HEK293 (cell line): ENCODE results near the gene ARFGAP1.

Source experiments
- CTCF ChIP-seq: fragments of 450-650 bp; formaldehyde crosslinking; IDR thresholded peaks from 2 replicates; pipeline ENCODE4 v1.5.1; 2016; ENCODE audit warnings: missing biosample characterization, missing genetic modification characterization
- OVOL3 ChIP-seq: fragments of 450-650 bp; formaldehyde crosslinking; IDR thresholded peaks from 2 replicates; pipeline ENCODE4 v1.5.1; 2016; ENCODE audit warnings: missing biosample characterization, missing genetic modification characterization
- REPIN1 ChIP-seq: fragments of 450-650 bp; formaldehyde crosslinking; IDR thresholded peaks from 2 replicates; pipeline ENCODE4 v1.5.1; 2017; ENCODE audit warnings: missing biosample characterization, missing genetic modification characterization, low read depth
- TCF7L2 ChIP-seq: IDR thresholded peaks from 2 replicates; pipeline ENCODE4 v1.6.1; 2011; ENCODE audit warnings: low read depth, mild to moderate bottlenecking, inconsistent platforms, low read length, moderate library complexity, borderline replicate concordance
- ZNF169 ChIP-seq: fragments of 450-650 bp; formaldehyde crosslinking; IDR thresholded peaks from 2 replicates; pipeline ENCODE4 v1.5.1; 2016; ENCODE audit warnings: missing biosample characterization, missing genetic modification characterization
- ZNF23 ChIP-seq: fragments of 450-650 bp; formaldehyde crosslinking; IDR thresholded peaks from 2 replicates; pipeline ENCODE4 v1.5.1; 2016; ENCODE audit warnings: missing biosample characterization, missing genetic modification characterization, borderline replicate concordance
- ZNF239 ChIP-seq: fragments of 450-650 bp; formaldehyde crosslinking; IDR thresholded peaks from 2 replicates; pipeline ENCODE4 v1.5.1; 2016; ENCODE audit warnings: missing biosample characterization, missing genetic modification characterization
- ZNF341 ChIP-seq: fragments of 450-650 bp; formaldehyde crosslinking; IDR thresholded peaks from 2 replicates; pipeline ENCODE4; 2016; ENCODE audit warnings: low read depth, missing biosample characterization, missing genetic modification characterization
- ZNF433 ChIP-seq: fragments of 450-650 bp; formaldehyde crosslinking; IDR thresholded peaks from 2 replicates; pipeline ENCODE4 v1.5.1; 2016; ENCODE audit warnings: missing biosample characterization, missing genetic modification characterization, low read depth
- ZNF660 ChIP-seq: fragments of 450-650 bp; IDR thresholded peaks from 2 replicates; pipeline ENCODE4 v1.5.1; 2018; ENCODE audit warnings: missing biosample characterization, mild to moderate bottlenecking, missing genetic modification characterization
- ZNF785 ChIP-seq: fragments of 450-650 bp; formaldehyde crosslinking; IDR thresholded peaks from 2 replicates; pipeline ENCODE4 v1.5.1; 2016; ENCODE audit warnings: missing biosample characterization, missing genetic modification characterization
- ZSCAN23 ChIP-seq: fragments of 450-650 bp; formaldehyde crosslinking; IDR thresholded peaks from 2 replicates; pipeline ENCODE4 v1.5.1; 2016; ENCODE audit warnings: missing biosample characterization, missing genetic modification characterization
- TF ChIP-seq, protein P1 (sequence below): fragments of 450-650 bp; formaldehyde crosslinking; IDR thresholded peaks from 2 replicates; pipeline ENCODE4 v1.5.1; 2017; ENCODE audit warnings: missing biosample characterization, mild to moderate bottlenecking, missing genetic modification characterization, moderate library complexity

DNA sequence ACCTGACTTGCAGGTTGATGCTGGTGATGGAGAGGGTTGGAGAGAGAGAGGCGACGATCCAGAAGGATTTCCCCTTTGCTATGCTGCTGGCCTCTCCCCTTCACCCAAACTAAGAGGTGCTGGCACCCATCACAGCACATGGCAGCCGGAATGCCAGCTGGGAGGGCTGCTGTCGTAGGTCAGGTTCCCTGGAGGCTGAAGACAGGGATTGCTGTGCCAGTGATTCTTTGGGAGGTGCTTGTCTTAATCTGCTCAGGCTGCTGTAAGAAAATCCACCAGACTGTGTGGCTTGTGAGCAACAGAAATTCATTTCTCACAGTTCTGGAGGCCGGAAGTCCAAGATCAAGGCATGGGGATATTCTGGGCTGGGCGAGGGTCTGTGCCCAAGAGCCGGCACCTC lies 4.4 kb upstream of the ARFGAP1 start:
- TF ChIP-seq ZNF785 (tag by site-specific recombination) = no peak
- no peak for TF ChIP-seq ZNF433
- no peak for TF ChIP-seq CTCF (tag by site-specific recombination)
- TF ChIP-seq TCF7L2 = no peak
- TF ChIP-seq REPIN1 = no peak
- TF ChIP-seq ZNF169 (tag by site-specific recombination) = no peak
- no peak for TF ChIP-seq ZSCAN23 (tag by site-specific recombination)
- no peak for TF ChIP-seq OVOL3 (tag by site-specific recombination)
- TF ChIP-seq ZNF341 (tag by site-specific recombination) = no peak
- TF ChIP-seq, protein P1, sequence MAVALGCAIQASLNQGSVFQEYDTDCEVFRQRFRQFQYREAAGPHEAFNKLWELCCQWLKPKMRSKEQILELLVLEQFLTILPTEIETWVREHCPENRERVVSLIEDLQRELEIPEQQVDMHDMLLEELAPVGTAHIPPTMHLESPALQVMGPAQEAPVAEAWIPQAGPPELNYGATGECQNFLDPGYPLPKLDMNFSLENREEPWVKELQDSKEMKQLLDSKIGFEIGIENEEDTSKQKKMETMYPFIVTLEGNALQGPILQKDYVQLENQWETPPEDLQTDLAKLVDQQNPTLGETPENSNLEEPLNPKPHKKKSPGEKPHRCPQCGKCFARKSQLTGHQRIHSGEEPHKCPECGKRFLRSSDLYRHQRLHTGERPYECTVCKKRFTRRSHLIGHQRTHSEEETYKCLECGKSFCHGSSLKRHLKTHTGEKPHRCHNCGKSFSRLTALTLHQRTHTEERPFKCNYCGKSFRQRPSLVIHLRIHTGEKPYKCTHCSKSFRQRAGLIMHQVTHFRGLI (tag by site-specific recombination) = no peak
- TF ChIP-seq ZNF660 = no peak
- no peak for TF ChIP-seq ZNF239
- no peak for TF ChIP-seq ZNF23 (tag by site-specific recombination)
